SK-N-SH (cell line): Measurements from ENCODE around the gene TBC1D21. TPM values are rescaled to one million over a fixed set of nuclear protein-coding genes. Genes with fewer than 3 reads are reported as not detected.

Experiments
- CTCF ChIA-PET: fragments of 300-600, 350-600 bp; formaldehyde crosslinking; extraction: SDS; loops from one replicate; lab custom pipeline; 2021; lab: Yijun Ruan, JAX
- POLR2A ChIA-PET: fragments of 350-600 bp; sonication (Branson Sonifier 250); formaldehyde crosslinking; extraction: SDS; loops from one replicate; lab custom pipeline; 2020; ENCODE audit warnings: antibody characterized with exemption, inconsistent platforms; lab: Yijun Ruan, JAX
- DNase-seq: peaks from one replicate; pipeline ENCODE4 v3.0.0; 2012
- H2AFZ ChIP-seq: fragments of 200-600 bp; sonication (generic); 2 replicates; pipeline ENCODE4 v1.8.1; 2016; ENCODE audit warnings: antibody characterized with exemption, mild to moderate bottlenecking, low read depth
- H3F3A ChIP-seq: fragments of 200-600 bp; sonication (generic); replicated peaks from 2 replicates; pipeline ENCODE3; 2016; ENCODE audit warnings: antibody characterized with exemption, mild to moderate bottlenecking; ENCODE audit not compliant: insufficient read depth
- H3K27ac ChIP-seq, 2 experiments: fragments of 200-500 bp in 1 of 2; fragments of 200-600 bp in 1 of 2; sonication (Bioruptor generic) in 1 of 2; sonication (generic), shearing (Covaris generic) in 1 of 2; 2 replicates each; pipeline versions ENCODE4 v1.5.1 to v1.6.1; 2014 to 2016; ENCODE audit warnings: low read depth in 2 of 2, inconsistent platforms in 1 of 2, low read length in 1 of 2, mild to moderate bottlenecking in 1 of 2, mixed read lengths in 1 of 2
- H3K27me3 ChIP-seq: fragments of 200-600 bp; sonication (generic), shearing (Covaris generic); 2 replicates; pipeline ENCODE4 v1.6.1; 2016; ENCODE audit warnings: mixed run types; ENCODE audit not compliant: insufficient read depth
- H3K36me3 ChIP-seq, 2 experiments: fragments of 200-500 bp in 1 of 2; fragments of 200-600 bp in 1 of 2; sonication (Bioruptor generic) in 1 of 2; sonication (generic) in 1 of 2; replicated peaks in 1 of 2; 2 replicates each; pipeline versions ENCODE3 to v1.5.1; 2014 to 2016; ENCODE audit warnings: low read length in 1 of 2, mild to moderate bottlenecking in 1 of 2; ENCODE audit not compliant: insufficient read depth in 2 of 2, control insufficient read depth in 1 of 2
- H3K4me1 ChIP-seq, 2 experiments: fragments of 200-500 bp in 1 of 2; fragments of 200-600 bp in 1 of 2; sonication (Bioruptor generic) in 1 of 2; sonication (generic), shearing (Covaris generic) in 1 of 2; 2 replicates each; pipeline versions ENCODE4 v1.5.1 to v1.6.1; 2014 to 2016; ENCODE audit warnings: low read depth in 1 of 2, low read length in 1 of 2, mixed run types in 1 of 2; ENCODE audit not compliant: insufficient read depth in 2 of 2, control insufficient read depth in 1 of 2
- H3K4me2 ChIP-seq: fragments of 200-600 bp; sonication (generic), shearing (Covaris generic); 2 replicates; pipeline ENCODE4 v1.6.1; 2017; ENCODE audit warnings: mixed run types
- H3K4me3 ChIP-seq, 2 experiments: fragments of 200-500 bp in 1 of 2; fragments of 200-600 bp in 1 of 2; sonication (Bioruptor generic) in 1 of 2; sonication (generic), shearing (Covaris generic) in 1 of 2; 2 replicates each; pipeline versions ENCODE4 v1.5.1 to v1.8.1; 2014 to 2016; ENCODE audit warnings: low read depth in 2 of 2, inconsistent platforms in 1 of 2, low read length in 1 of 2, mild to moderate bottlenecking in 1 of 2, mixed read lengths in 1 of 2, moderate library complexity in 1 of 2
- H3K79me2 ChIP-seq: fragments of 200-600 bp; sonication (generic); 2 replicates; pipeline ENCODE4 v1.8.1; 2017; ENCODE audit warnings: mild to moderate bottlenecking; ENCODE audit not compliant: insufficient read depth
- H3K9ac ChIP-seq: fragments of 200-600 bp; sonication (generic); 2 replicates; pipeline ENCODE4 v1.6.1; 2017; ENCODE audit warnings: mixed run types
- H3K9me2 ChIP-seq: fragments of 200-600 bp; sonication (generic); 2 replicates; pipeline ENCODE4 v1.6.1; 2017; ENCODE audit warnings: mixed run types
- H3K9me3 ChIP-seq: fragments of 200-600 bp; sonication (generic); 2 replicates; pipeline ENCODE4 v1.6.1; 2017; ENCODE audit warnings: mixed run types, mild to moderate bottlenecking, moderate library complexity
- H4K20me1 ChIP-seq: fragments of 200-600 bp; sonication (generic); 2 replicates; pipeline ENCODE4 v1.6.1; 2017; ENCODE audit warnings: mild to moderate bottlenecking, mixed run types; ENCODE audit not compliant: insufficient read depth
- GATA2 ChIP-seq: sonication (generic); formaldehyde crosslinking; IDR thresholded peaks from 2 replicates; pipeline ENCODE4 v1.5.0; 2020; ENCODE audit warnings: mild to moderate bottlenecking, missing genetic modification reagents
- MXI1 ChIP-seq: IDR thresholded peaks from 2 replicates; pipeline ENCODE4 v1.6.1; 2012; ENCODE audit warnings: mild to moderate bottlenecking, low read depth, low read length, improper control_type of control experiment
- SIN3A ChIP-seq: IDR thresholded peaks from 2 replicates; pipeline ENCODE4 v1.6.1; 2012; ENCODE audit warnings: low read depth, mild to moderate bottlenecking, low read length, moderate library complexity, borderline replicate concordance
- TCF12 ChIP-seq: IDR thresholded peaks from 2 replicates; pipeline ENCODE4 v1.4.0; 2012
- YY1 ChIP-seq: IDR thresholded peaks from 2 replicates; pipeline ENCODE4 v1.4.0; 2012; ENCODE audit warnings: low read depth, mild to moderate bottlenecking
- WGBS: methylation state at CpG from one replicate; pipeline ENCODE4 v1.1.6; 2017; ENCODE audit warnings: low lambda C conversion rate; 5-methylcytosine and 5-hydroxymethylcytosine counted together
- polyA plus RNA-seq, 3 experiments: library from polyadenylated mRNA; depleted of rRNA; stranded (reverse); fragments of >200 nt; gene quantifications; 2 replicates each; pipeline ENCODE4 v1.2.3, GENCODE V29; 2012
- TF ChIP-seq, protein P1 (sequence below): IDR thresholded peaks from 2 replicates; pipeline ENCODE4; 2012

Gene TBC1D21
- polyA plus RNA-seq, 1 of the 3 experiments (the other 2 are of a cell fraction), result not detected

DNA sequence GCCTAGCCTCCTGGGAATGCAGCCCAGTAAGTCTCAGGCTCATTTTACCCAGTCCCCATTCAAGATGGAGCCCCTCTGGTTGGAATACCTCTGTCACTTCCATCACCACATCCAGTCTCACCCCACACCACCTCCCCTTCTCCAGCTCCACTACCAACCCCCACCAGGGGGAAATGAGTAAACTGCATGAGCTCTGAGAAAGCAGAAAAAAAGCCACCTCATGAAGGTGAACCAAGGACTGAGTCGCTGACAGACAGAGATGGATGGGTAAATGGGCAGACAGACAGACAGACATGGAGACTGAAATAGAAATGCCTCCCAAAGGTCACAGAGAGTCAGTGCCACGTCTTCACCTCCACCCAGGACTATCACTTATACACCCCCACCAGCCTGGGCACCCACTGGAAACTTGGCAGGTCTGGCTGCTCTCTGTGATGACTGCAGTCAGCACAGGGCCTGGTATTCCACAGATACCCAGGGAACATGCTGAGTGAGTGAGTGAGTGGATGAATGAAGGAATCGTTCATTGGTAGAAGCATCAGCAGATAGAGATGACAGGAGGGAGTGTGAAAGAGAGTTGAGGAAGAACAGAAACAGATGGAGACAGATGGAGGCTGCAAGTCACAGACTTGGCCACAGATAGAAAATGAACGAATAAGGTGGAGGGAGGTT lies 48.0 kb downstream of the TBC1D21 start:
- CTCF ChIA-PET, result interaction anchor here (1.1 to 5.9 kb wide), 3 partner anchors 12 to 217 kb away, joined by 3 to 51 read pairs (median 4); no protein-coding TSS in a partner anchor
- DNase-seq, result no peak

DNA sequence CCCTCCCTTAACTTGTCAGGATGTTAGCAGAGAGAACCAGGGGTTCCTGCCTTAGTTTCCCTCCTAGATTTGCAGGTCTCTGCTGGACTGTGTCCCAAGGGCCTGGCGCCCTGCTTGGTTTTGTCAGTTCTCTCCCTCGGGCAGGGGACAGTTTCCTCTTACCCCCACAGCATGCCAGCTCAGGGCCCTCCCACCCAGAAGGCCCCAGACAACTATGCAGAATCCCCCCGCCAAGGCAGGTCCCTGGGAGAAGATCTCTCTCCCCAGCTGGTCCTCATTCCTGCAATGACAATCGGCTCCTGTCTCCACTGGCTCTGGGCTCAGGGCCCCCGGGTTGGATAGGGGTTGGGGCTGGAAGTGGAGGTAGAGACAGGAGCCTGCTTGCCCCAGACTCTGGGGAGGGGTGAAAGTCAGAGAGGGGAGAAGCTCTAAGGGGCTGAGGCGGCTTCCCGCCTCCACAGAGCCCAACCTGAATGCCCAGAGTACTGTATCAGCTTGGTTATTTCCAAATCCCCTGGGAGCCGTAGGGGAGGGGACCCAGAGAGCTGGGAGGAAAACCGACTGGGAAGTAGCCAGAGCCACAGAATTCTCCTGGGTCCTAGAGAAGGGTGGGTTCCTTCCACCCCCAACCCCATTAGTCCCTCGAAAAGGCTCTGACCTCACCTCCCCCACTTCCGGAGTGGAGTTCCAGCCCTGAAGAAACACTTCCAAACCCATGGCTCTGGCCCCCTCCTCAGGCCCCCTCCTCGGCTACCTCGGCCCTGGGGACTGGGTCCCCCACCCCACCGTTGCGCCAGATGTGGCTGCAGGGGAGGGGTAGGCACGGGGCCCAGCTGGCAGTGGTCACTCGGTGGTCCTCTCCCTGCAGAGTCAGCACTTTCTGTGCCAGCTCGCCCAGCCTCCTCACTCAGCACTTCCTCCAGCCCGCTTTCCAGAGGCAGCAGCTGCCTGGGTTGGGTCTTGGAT lies 49.1 kb downstream of the TBC1D21 start:
- Histone ChIP-seq H3K9ac (peak overlapping the region; percentile 73), H3K9me3 (no peaks in the 10 kb centered on the region), H3K27me3 (no peaks in the 10 kb centered on the region), H3F3A (peaks cover 37% of the 10 kb centered on the region), H3K4me2 (peak overlapping the region; percentile 82), H3K9me2 (no peaks in the 10 kb centered on the region), H3K36me3 (peaks cover 0 to 2% of the 10 kb centered on the region in 2 experiments), H3K27ac (peak overlapping the region; percentile 40 to 93), H4K20me1 (no peaks in the 10 kb centered on the region), H3K79me2 (peaks cover 66% of the 10 kb centered on the region), H3K4me3 (no peak overlapping the region), H2AFZ (peak overlapping the region; percentile 4; the same call in 1 of the 2 replicates), H3K4me1 (peaks cover 31 to 50% of the 10 kb centered on the region in 2 experiments; a peak in 3 of 4 replicates)
- TF ChIP-seq GATA2 (no peak), TCF12 (peak; percentile 4; the same call in 1 of the 2 replicates)
- DNase-seq, result no peak
- POLR2A ChIA-PET, result no interaction called here
- CTCF ChIA-PET, result interaction anchor here (0.8 to 5.9 kb wide), 6 partner anchors 13 to 362 kb away, joined by 3 to 51 read pairs (median 4); no protein-coding TSS in a partner anchor
- 62% methylated on average over 11 of the region's 19 CpGs for WGBS

More for the DNA sequence above, 48.0 kb downstream of the TBC1D21 start:
- Histone ChIP-seq H3K9me3 (no peaks in the 10 kb centered on the region), H3K27ac (peak overlapping the region in 1 of 2 experiments; percentile 93; a peak in 2 of 4 replicates), H3K4me3 (no peak overlapping the region), H3F3A (peaks cover 37% of the 10 kb centered on the region), H3K4me2 (peak overlapping the region; percentile 82), H3K36me3 (peaks cover 0 to 12% of the 10 kb centered on the region in 2 experiments), H4K20me1 (no peaks in the 10 kb centered on the region), H3K9me2 (no peaks in the 10 kb centered on the region), H2AFZ (peak overlapping the region; percentile 31; the same call in 1 of the 2 replicates), H3K27me3 (no peaks in the 10 kb centered on the region), H3K9ac (peak overlapping the region; percentile 73), H3K4me1 (peaks cover 31 to 50% of the 10 kb centered on the region in 2 experiments; a peak in 3 of 4 replicates), H3K79me2 (peaks cover 56% of the 10 kb centered on the region)
- TF ChIP-seq, protein P1, sequence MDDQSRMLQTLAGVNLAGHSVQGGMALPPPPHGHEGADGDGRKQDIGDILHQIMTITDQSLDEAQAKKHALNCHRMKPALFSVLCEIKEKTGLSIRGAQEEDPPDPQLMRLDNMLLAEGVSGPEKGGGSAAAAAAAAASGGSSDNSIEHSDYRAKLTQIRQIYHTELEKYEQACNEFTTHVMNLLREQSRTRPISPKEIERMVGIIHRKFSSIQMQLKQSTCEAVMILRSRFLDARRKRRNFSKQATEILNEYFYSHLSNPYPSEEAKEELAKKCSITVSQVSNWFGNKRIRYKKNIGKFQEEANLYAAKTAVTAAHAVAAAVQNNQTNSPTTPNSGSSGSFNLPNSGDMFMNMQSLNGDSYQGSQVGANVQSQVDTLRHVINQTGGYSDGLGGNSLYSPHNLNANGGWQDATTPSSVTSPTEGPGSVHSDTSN, result peak; percentile 81
- TF ChIP-seq SIN3A (no peak), TCF12 (peak; percentile 18), MXI1 (no peak), YY1 (peak; percentile 42; the same call in 1 of the 2 replicates)
- WGBS, result 38% methylated on average over 4 of the region's 4 CpGs
- POLR2A ChIA-PET, result no interaction called here
